ENCODE measurements around the gene TMEM196.

TMEM196 gene

GRCh38 chr7:19701471-19701870, 71.9 kb downstream of the TMEM196 start:
- Histone ChIP-seq H3K9me3 (ENCODE audit: control insufficient read depth, insufficient read depth, low read length) (no peaks in the 10 kb centered on the region), H3K4me2 (ENCODE audit: low read length) (no peak overlapping the region), H3K4me3 (ENCODE audit: low read length) (no peak overlapping the region), H3K36me3 (ENCODE audit: control insufficient read depth, low read length) (peaks cover 74% of the 10 kb centered on the region), H3K79me2 (ENCODE audit: control insufficient read depth, low read length) (peaks cover 50% of the 10 kb centered on the region), H3K4me1 (ENCODE audit: control insufficient read depth, low read length) (no peaks in the 10 kb centered on the region), H3K9me2 (replicated peaks; ENCODE audit: control insufficient read depth, low read length) (no peaks in the 10 kb centered on the region), H3F3A (ENCODE audit: control insufficient read depth, insufficient read depth) (no peaks in the 10 kb centered on the region), H3K27ac (ENCODE audit: low read depth, low read length) (no peak overlapping the region), H4K20me1 (ENCODE audit: control insufficient read depth, insufficient read depth, low read depth, low read length) (no peaks in the 10 kb centered on the region), H3K27me3 (ENCODE audit: control insufficient read depth, low read length) (no peaks in the 10 kb centered on the region)
- TF ChIP-seq CTCF (IDR thresholded peaks at IDR 0.05; ENCODE audit: low read depth, low read length, poor library complexity, severe bottlenecking): no peak
- no peak for TF ChIP-seq EZH2phosphoT487 (IDR thresholded peaks at IDR 0.05; ENCODE audit: borderline replicate concordance, low read length)

GRCh38 chr7:19700936-19701335, 72.5 kb downstream of the TMEM196 start:
- Histone ChIP-seq H3K9me2 (replicated peaks; ENCODE audit: control insufficient read depth, low read length) (no peaks in the 10 kb centered on the region), H3K36me3 (ENCODE audit: control insufficient read depth, low read length) (peaks cover 77% of the 10 kb centered on the region), H3K4me3 (ENCODE audit: low read length) (no peak overlapping the region), H3K79me2 (ENCODE audit: control insufficient read depth, low read length) (peaks cover 44% of the 10 kb centered on the region), H3K27me3 (ENCODE audit: control insufficient read depth, low read length) (no peaks in the 10 kb centered on the region), H3K4me2 (ENCODE audit: low read length) (no peak overlapping the region), H3K4me1 (ENCODE audit: control insufficient read depth, low read length) (no peaks in the 10 kb centered on the region), H3F3A (ENCODE audit: control insufficient read depth, insufficient read depth) (no peaks in the 10 kb centered on the region), H4K20me1 (ENCODE audit: control insufficient read depth, insufficient read depth, low read depth, low read length) (no peaks in the 10 kb centered on the region), H3K27ac (ENCODE audit: low read depth, low read length) (no peak overlapping the region), H3K9me3 (ENCODE audit: control insufficient read depth, insufficient read depth, low read length) (no peaks in the 10 kb centered on the region)
- TF ChIP-seq CTCF (IDR thresholded peaks at IDR 0.05; ENCODE audit: low read depth, low read length, poor library complexity, severe bottlenecking): no peak
- TF ChIP-seq EZH2phosphoT487 (IDR thresholded peaks at IDR 0.05; ENCODE audit: borderline replicate concordance, low read length): no peak

DNA sequence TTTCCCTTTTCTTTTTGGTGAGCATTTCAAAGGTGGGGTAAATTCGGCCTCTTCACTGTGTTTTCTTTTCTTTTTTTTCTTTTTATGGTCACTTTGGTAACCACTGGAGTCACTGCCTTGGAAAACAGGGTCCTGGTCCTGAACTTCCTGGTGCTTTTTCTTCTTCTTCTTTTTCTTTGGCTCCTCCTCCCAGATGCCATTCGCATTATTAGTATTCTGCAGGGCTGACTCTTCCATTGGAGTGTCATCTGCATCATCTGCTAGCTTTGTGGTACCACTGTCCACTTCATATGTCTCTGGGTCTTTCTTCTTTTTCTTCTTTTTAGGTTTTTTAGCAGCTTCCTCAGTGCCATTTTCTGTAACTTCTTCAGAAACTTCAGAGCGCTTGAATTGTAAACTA, 75.1 kb downstream of the TMEM196 start:
- no peaks in the 10 kb centered on the region for H3K9me3 ChIP-seq (ENCODE audit: control insufficient read depth, insufficient read depth, low read length)
- TF ChIP-seq EZH2phosphoT487 (IDR thresholded peaks at IDR 0.05; ENCODE audit: borderline replicate concordance, low read length): no peak
- no peaks in the 10 kb centered on the region for H3K9me2 ChIP-seq (replicated peaks; ENCODE audit: control insufficient read depth, low read length)
- H4K20me1 ChIP-seq (ENCODE audit: control insufficient read depth, insufficient read depth, low read depth, low read length): no peaks in the 10 kb centered on the region
- peaks cover 66% of the 10 kb centered on the region for H3K36me3 ChIP-seq (ENCODE audit: control insufficient read depth, low read length)
- no peak overlapping the region for H3K4me2 ChIP-seq (ENCODE audit: low read length)
- no peaks in the 10 kb centered on the region for H3K4me1 ChIP-seq (ENCODE audit: control insufficient read depth, low read length)
- no peaks in the 10 kb centered on the region for H3K27me3 ChIP-seq (ENCODE audit: control insufficient read depth, low read length)
- H3K27ac ChIP-seq (ENCODE audit: low read depth, low read length): no peak overlapping the region
- H3K4me3 ChIP-seq (ENCODE audit: low read length): no peak overlapping the region
- peaks cover 2% of the 10 kb centered on the region; the same call in 1 of the 2 replicates for H3F3A ChIP-seq (ENCODE audit: control insufficient read depth, insufficient read depth)
- peaks cover 18% of the 10 kb centered on the region for H3K79me2 ChIP-seq (ENCODE audit: control insufficient read depth, low read length)

- H3F3A ChIP-seq (ENCODE audit: control insufficient read depth, insufficient read depth): peaks cover 2% of the 10 kb centered on the region; the same call in 1 of the 2 replicates
- H3K27ac ChIP-seq (ENCODE audit: low read depth, low read length): no peak overlapping the region
- H3K9me3 ChIP-seq (ENCODE audit: control insufficient read depth, insufficient read depth, low read length): no peaks in the 10 kb centered on the region
- no peaks in the 10 kb centered on the region for H3K4me1 ChIP-seq (ENCODE audit: control insufficient read depth, low read length)
- H4K20me1 ChIP-seq (ENCODE audit: control insufficient read depth, insufficient read depth, low read depth, low read length): no peaks in the 10 kb centered on the region
- H3K36me3 ChIP-seq (ENCODE audit: control insufficient read depth, low read length): peaks cover 51% of the 10 kb centered on the region
- no peaks in the 10 kb centered on the region for H3K9me2 ChIP-seq (replicated peaks; ENCODE audit: control insufficient read depth, low read length)
- no peaks in the 10 kb centered on the region for H3K27me3 ChIP-seq (ENCODE audit: control insufficient read depth, low read length)
- H3K4me3 ChIP-seq (ENCODE audit: low read length): no peak overlapping the region
- H3K4me2 ChIP-seq (ENCODE audit: low read length): no peak overlapping the region
- H3K79me2 ChIP-seq (ENCODE audit: control insufficient read depth, low read length): peaks cover 5% of the 10 kb centered on the region
- TF ChIP-seq CTCF (IDR thresholded peaks at IDR 0.05; ENCODE audit: low read depth, low read length, poor library complexity, severe bottlenecking): no peak
- no peak for TF ChIP-seq EZH2phosphoT487 (IDR thresholded peaks at IDR 0.05; ENCODE audit: borderline replicate concordance, low read length)
Measured at GRCh38 chr7:19696926-19697325, 76.5 kb downstream of the TMEM196 start.
